Breast epithelium (tissue), 4 donors: Measurements from ENCODE around the gene PKD1. TPM values are rescaled to one million over a fixed set of nuclear protein-coding genes. Genes with fewer than 3 reads are reported as not detected.
A peak's percentile ranks its signal among the peaks of the same experiment; 100 is the strongest.

ENCODE experiments used
- DNase-seq, 2 donors: peaks; one replicate each; pipeline ENCODE4 v3.0.0-alpha.2; 2019; ENCODE audit warnings: low spot score in 2 of 2
- H3K27ac ChIP-seq, 2 donors: fragments of 200-600 bp; sonication (generic) in 1 of 2; one replicate each; pipeline ENCODE4 v1.5.1; 2016 to 2019; ENCODE audit warnings: mild to moderate bottlenecking in 1 of 2
- H3K27me3 ChIP-seq, 2 donors: fragments of 200-600 bp; sonication (generic) in 1 of 2; one replicate each; pipeline versions ENCODE4 v1.5.1 to v1.6.0; 2017 to 2019; ENCODE audit warnings: control low read depth in 1 of 2, mild to moderate bottlenecking in 1 of 2
- H3K36me3 ChIP-seq: fragments of 200-600 bp; one replicate; pipeline ENCODE4 v1.5.1; 2019
- H3K4me1 ChIP-seq, 2 donors: fragments of 200-600 bp; sonication (generic); one replicate each; pipeline ENCODE4 v1.5.1; 2016 to 2019; ENCODE audit warnings: control low read depth in 1 of 2
- H3K4me3 ChIP-seq, 3 donors: fragments of 200-600 bp; sonication (generic); 1 replicate in 2 of 3; 2 replicates in 1 of 3; pipeline ENCODE4 v1.5.1; 2016 to 2019; ENCODE audit warnings: mild to moderate bottlenecking in 3 of 3, moderate library complexity in 2 of 3
- H3K9me3 ChIP-seq, 2 donors: fragments of 200-600 bp; sonication (generic) in 1 of 2; one replicate each; pipeline ENCODE4 v1.5.1; 2016 to 2019; ENCODE audit warnings: control low read depth in 1 of 2
- POLR2A ChIP-seq: fragments of 450-650 bp; IDR thresholded peaks from one replicate; pipeline ENCODE4 v1.6.1; 2016; ENCODE audit warnings: antibody characterized with exemption, mild to moderate bottlenecking, moderate library complexity
- POLR2AphosphoS5 ChIP-seq, 3 donors: sonication (generic); formaldehyde crosslinking; IDR thresholded peaks; one replicate each; pipeline ENCODE4 v1.6.1; 2017; ENCODE audit warnings: antibody characterized with exemption in 3 of 3
- intact Hi-C: fragments of 100-400 bp; cut with DNase I; formaldehyde crosslinking; loops from one replicate; pipeline ENCODE4 v1.15.1; 2023; ENCODE audit warnings: low total_unique reads
- total RNA-seq, 3 donors: library from RNA; depleted of rRNA; stranded (reverse); fragments of >200 nt; gene quantifications; one replicate each; pipeline ENCODE4 v1.1.0, GENCODE V29; 2016
- TF ChIP-seq, protein P1 (sequence below), 3 donors: fragments of 450-650 bp; IDR thresholded peaks; one replicate each; pipeline ENCODE4 v1.5.1; 2016 to 2017; ENCODE audit warnings: antibody characterized with exemption in 3 of 3, mild to moderate bottlenecking in 3 of 3, moderate library complexity in 3 of 3

The PKD1 gene
- total RNA-seq, 3 donors from 2014 or later = 74.2 to 110 (median 107) TPM

DNA sequence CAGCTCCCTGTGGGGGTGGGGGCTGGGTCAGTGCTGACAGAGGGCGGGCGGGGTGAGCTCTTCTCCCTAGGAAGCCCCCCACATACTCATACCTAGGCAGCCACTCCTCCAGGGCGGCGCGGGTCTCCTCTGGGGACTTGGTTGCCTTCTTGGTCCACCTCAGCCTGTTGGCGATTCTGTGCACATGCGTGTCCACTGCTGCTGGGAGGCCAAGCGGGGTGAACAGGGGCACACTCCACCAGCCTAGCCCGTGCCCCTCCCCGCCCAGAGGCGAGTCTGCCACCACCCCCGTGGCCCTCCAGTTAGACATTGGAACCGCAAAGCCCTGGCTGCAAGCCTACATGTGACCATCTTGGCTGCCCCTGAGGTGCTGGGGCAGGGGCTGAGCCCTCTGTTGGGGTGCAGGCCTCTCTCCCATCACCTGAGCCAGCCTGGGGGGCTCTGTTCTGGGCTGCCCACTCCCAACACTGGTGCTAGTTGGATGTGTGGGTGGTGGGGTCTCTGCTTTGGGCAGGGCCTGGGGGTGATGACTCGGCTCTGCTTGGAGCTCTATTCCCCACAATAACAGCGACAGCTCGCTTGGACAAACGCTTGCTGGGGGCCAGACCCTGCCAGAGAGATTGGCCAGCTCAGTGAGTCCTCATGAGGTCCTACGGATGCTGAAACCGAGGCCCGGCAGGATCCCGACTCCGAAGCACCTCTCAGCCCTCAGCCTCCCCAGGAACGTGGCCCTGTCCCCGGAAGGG is 95.5 kb downstream of the PKD1 start:
- Histone ChIP-seq H3K4me1 (peaks cover 13 to 26% of the 10 kb centered on the region in 2 donors), H3K27me3 (no peaks in the 10 kb centered on the region), H3K36me3 (no peaks in the 10 kb centered on the region), H3K27ac (peak overlapping the region; percentile 92 to 93), H3K4me3 (peak overlapping the region in 1 of 3 donors; percentile 52), H3K9me3 (no peaks in the 10 kb centered on the region)
- DNase-seq = no peak
- intact Hi-C loops = no loop called here
- no peak for TF ChIP-seq POLR2AphosphoS5 (IDR thresholded peaks at IDR 0.05)
- no peak for TF ChIP-seq POLR2A
- TF ChIP-seq, protein P1, sequence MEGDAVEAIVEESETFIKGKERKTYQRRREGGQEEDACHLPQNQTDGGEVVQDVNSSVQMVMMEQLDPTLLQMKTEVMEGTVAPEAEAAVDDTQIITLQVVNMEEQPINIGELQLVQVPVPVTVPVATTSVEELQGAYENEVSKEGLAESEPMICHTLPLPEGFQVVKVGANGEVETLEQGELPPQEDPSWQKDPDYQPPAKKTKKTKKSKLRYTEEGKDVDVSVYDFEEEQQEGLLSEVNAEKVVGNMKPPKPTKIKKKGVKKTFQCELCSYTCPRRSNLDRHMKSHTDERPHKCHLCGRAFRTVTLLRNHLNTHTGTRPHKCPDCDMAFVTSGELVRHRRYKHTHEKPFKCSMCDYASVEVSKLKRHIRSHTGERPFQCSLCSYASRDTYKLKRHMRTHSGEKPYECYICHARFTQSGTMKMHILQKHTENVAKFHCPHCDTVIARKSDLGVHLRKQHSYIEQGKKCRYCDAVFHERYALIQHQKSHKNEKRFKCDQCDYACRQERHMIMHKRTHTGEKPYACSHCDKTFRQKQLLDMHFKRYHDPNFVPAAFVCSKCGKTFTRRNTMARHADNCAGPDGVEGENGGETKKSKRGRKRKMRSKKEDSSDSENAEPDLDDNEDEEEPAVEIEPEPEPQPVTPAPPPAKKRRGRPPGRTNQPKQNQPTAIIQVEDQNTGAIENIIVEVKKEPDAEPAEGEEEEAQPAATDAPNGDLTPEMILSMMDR (IDR thresholded peaks at IDR 0.05) = no peak

DNA sequence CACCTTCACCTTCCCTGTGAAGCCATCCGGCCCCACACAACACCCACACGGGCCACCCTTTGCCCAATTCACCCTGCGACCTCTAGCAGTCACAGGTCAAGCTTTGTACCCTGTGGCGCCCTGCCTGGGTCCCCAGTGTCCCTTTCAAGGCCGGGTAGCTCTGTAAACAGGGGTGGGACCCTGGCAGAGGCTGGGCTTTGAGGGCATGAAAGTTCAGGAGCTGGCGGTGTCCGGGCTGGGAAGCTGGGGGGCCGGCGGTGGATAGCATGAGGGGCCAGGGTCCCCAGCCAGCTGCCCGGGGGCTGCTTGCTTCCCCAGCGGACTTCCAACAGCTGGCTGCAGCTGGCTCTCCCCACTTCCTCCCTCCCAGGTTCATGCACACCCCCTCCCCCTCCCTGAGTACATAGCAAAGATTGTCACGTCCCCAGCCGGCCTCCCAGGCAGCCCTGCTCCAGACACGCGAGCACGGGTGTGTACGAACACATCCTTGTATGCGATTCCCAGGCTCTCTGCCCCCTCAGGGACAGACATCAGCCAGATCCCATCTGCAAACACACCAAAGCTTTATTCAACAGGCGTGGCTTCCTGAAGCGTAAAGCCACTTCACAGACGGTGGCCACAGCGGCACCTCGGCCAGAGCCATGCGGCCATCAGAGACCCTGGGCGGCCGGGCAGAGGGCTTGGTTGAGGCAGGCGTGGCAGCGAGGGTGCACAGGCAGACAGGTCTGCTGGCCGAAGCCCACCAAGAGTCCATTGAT is 96.2 kb downstream of the PKD1 start:
- peak; percentile 64 to 84 for DNase-seq
- H3K27ac ChIP-seq = peak overlapping the region; percentile 92 to 93
- no peaks in the 10 kb centered on the region for H3K36me3 ChIP-seq
- intact Hi-C loops = no loop called here
- H3K9me3 ChIP-seq = no peaks in the 10 kb centered on the region
- peak overlapping the region in 1 of 3 donors; percentile 52 for H3K4me3 ChIP-seq
- TF ChIP-seq POLR2AphosphoS5 (IDR thresholded peaks at IDR 0.05) = peak in 2 of 3 donors; percentile 8 to 52
- TF ChIP-seq, protein P1 (IDR thresholded peaks at IDR 0.05) = no peak
- no peaks in the 10 kb centered on the region for H3K27me3 ChIP-seq
- peaks cover 20 to 32% of the 10 kb centered on the region in 2 donors for H3K4me1 ChIP-seq

Other genes starting within 250 kb of the PKD1 start
- not detected for gene HS3ST6, start 217.5 kb downstream of the PKD1 start, total RNA-seq
- 10 to 100 TPM; 12.1 to 17.4 (median 17.0) TPM for gene MSRB1, start 192.7 kb downstream of the PKD1 start, total RNA-seq
- not detected for gene RPL3L, start 181.2 kb downstream of the PKD1 start, total RNA-seq
- 100 to 1,000 TPM; 114 to 233 (median 144) TPM for gene NDUFB10, start 176.4 kb downstream of the PKD1 start, total RNA-seq
- 1,000 to 10,000 TPM; 1,340 to 2,607 (median 1,661) TPM for gene RPS2, start 171.1 kb downstream of the PKD1 start, total RNA-seq
- gene RNF151, start 169.0 kb downstream of the PKD1 start, total RNA-seq = under 1 TPM in 1 of 3 donors, not detected in 2; 0.98 TPM
- 10 to 100 TPM; 32.9 to 42.3 (median 33.1) TPM for gene TBL3, start 163.8 kb downstream of the PKD1 start, total RNA-seq
- gene NOXO1, start 154.4 kb downstream of the PKD1 start, total RNA-seq = under 1 TPM in 2 of 3 donors, not detected in 1; 0.88 to 0.98 TPM
- 10 to 100 TPM; 15.7 to 18.1 (median 17.9) TPM for gene GFER, start 151.7 kb downstream of the PKD1 start, total RNA-seq
- 1 to 10 TPM in 1 of 3 donors, under 1 TPM in 2; 0.44 to 2.0 (median 0.64) TPM for gene SYNGR3, start 145.9 kb downstream of the PKD1 start, total RNA-seq
- 10 to 100 TPM; 16.0 to 25.2 (median 22.2) TPM for gene ZNF598, start 126.1 kb downstream of the PKD1 start, total RNA-seq
- gene NPW, start 116.1 kb downstream of the PKD1 start, total RNA-seq = not detected
- 10 to 100 TPM; 31.5 to 58.3 (median 38.9) TPM for gene NHERF2, start 109.0 kb downstream of the PKD1 start, total RNA-seq
- gene NTHL1, start 88.1 kb downstream of the PKD1 start, total RNA-seq = 10 to 100 TPM; 10.6 to 27.9 (median 16.1) TPM
- gene TSC2, start 87.9 kb downstream of the PKD1 start, total RNA-seq = 10 to 100 TPM; 41.6 to 52.4 (median 48.9) TPM
- gene RAB26, start 12.7 kb upstream of the PKD1 start, total RNA-seq = 1 to 10 TPM in 2 of 3 donors, not detected in 1; 3.5 to 3.9 TPM
- 10 to 100 TPM; 28.4 to 35.4 (median 32.5) TPM for gene TRAF7, start 19.9 kb upstream of the PKD1 start, total RNA-seq
- under 1 TPM in 2 of 3 donors, not detected in 1; 0.33 to 0.44 TPM for gene CASKIN1, start 60.7 kb upstream of the PKD1 start, total RNA-seq
- gene MLST8, start 69.6 kb upstream of the PKD1 start, total RNA-seq = 10 to 100 TPM; 42.7 to 48.1 (median 46.5) TPM
- 1 to 10 TPM; 1.4 to 7.5 (median 5.9) TPM for gene BRICD5, start 75.0 kb upstream of the PKD1 start, total RNA-seq
- 10 to 100 TPM in 2 of 3 donors, 1 to 10 TPM in 1; 9.1 to 14.7 (median 12.9) TPM for gene PGP, start 78.9 kb upstream of the PKD1 start, total RNA-seq
- gene E4F1, start 87.7 kb upstream of the PKD1 start, total RNA-seq = 10 to 100 TPM; 19.0 to 40.2 (median 34.7) TPM
- under 1 TPM in 2 of 3 donors, not detected in 1; 0.59 to 0.66 TPM for gene DNASE1L2, start 100.5 kb upstream of the PKD1 start, total RNA-seq
- 10 to 100 TPM; 45.4 to 66.2 (median 63.8) TPM for gene ECI1, start 115.7 kb upstream of the PKD1 start, total RNA-seq
- 100 to 1,000 TPM in 1 of 3 donors, 10 to 100 TPM in 2; 93.1 to 107 (median 97.5) TPM for gene RNPS1, start 132.2 kb upstream of the PKD1 start, total RNA-seq
- 1 to 10 TPM; 6.2 to 7.8 (median 6.3) TPM for gene ABCA3, start 204.8 kb upstream of the PKD1 start, total RNA-seq